Tongue (tissue), 2 donors: ENCODE data around the gene U2AF1L4. TPM values are rescaled to one million over a fixed set of nuclear protein-coding genes. Genes with fewer than 3 reads are reported as not detected.

Experiments
- DNase-seq: peaks from one replicate; pipeline ENCODE4 v3.0.0-alpha.2; 2015
- total RNA-seq: library from RNA; depleted of rRNA; stranded (reverse); fragments of >200 nt; gene quantifications from one replicate; pipeline ENCODE4 v1.2.3, GENCODE V29; 2014

U2AF1L4 gene
- total RNA-seq, 1 donor from 2014 or later = 11.3 TPM

- peak; percentile 99 for DNase-seq
Observed at GRCh38 chr19:35740423-35741202, 4.6 kb downstream of the U2AF1L4 start.

DNA sequence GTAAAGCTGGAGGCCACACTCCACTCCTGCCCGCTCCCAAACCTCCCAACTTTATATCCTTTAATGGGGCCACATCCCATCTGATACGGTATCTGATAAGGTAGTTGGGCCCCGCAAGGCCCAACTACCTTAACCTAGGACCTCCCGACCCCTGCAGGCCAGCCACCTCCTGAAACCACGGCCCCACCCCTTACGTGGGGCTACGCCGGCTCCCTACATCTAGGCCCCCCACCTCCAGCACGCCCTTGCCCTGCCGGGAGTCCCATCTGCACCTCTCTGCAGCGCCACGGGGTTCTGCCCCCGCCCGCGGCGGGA is 5.2 kb downstream of the U2AF1L4 start:
- no peak for DNase-seq

- DNase-seq = no peak
Observed at GRCh38 chr19:35739275-35740107, 5.7 kb downstream of the U2AF1L4 start.

DNA sequence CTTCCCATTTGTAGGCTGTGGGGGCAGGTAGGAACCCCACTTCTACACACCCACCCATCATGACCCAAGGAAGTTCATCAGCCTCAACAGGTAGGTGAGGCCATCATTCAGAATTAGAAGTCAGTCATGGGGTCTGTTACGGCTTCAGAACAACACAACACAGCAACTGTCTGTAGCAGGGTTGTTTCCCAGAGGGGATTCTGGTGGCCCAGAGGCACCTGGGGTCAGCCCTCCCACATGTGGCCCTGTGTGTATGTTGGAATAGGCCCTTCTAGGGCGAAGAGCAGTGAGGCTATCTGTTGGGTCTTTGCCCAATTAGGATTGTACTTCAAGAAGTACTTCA is 6.4 kb downstream of the U2AF1L4 start:
- no peak for DNase-seq

DNA sequence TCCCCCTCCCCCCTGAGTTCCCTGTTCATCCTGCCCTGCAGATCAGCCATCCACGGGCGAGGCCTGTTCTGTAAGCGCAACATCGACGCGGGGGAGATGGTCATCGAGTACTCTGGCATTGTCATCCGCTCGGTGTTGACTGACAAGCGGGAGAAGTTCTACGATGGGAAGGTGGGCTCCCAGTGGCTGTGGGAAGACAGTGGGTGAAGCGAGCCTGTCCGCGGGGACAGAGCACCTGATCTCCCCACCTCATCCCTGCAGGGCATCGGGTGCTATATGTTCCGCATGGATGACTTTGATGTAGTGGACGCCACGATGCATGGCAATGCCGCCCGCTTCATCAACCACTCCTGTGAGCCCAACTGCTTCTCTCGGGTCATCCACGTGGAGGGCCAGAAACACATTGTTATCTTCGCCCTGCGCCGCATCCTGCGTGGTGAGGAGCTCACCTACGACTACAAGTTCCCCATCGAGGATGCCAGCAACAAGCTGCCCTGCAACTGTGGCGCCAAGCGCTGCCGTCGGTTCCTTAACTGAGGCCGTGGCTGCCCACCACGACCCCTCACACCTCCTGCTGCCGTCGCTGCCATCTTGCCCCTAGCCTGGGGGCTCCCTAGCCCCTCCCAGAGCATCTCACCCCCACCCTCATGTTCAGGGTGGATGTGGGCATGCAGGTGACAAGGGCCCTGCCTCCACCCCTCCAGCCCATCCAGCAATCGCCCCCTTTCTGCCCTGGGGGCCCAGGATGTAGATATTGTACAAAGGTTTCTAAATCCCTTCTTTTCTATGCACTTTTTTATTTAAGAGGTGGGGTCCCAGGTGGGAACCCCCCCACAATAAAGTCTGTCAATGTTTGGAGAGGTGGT is 7.0 kb downstream of the U2AF1L4 start:
- DNase-seq = no peak

DNA sequence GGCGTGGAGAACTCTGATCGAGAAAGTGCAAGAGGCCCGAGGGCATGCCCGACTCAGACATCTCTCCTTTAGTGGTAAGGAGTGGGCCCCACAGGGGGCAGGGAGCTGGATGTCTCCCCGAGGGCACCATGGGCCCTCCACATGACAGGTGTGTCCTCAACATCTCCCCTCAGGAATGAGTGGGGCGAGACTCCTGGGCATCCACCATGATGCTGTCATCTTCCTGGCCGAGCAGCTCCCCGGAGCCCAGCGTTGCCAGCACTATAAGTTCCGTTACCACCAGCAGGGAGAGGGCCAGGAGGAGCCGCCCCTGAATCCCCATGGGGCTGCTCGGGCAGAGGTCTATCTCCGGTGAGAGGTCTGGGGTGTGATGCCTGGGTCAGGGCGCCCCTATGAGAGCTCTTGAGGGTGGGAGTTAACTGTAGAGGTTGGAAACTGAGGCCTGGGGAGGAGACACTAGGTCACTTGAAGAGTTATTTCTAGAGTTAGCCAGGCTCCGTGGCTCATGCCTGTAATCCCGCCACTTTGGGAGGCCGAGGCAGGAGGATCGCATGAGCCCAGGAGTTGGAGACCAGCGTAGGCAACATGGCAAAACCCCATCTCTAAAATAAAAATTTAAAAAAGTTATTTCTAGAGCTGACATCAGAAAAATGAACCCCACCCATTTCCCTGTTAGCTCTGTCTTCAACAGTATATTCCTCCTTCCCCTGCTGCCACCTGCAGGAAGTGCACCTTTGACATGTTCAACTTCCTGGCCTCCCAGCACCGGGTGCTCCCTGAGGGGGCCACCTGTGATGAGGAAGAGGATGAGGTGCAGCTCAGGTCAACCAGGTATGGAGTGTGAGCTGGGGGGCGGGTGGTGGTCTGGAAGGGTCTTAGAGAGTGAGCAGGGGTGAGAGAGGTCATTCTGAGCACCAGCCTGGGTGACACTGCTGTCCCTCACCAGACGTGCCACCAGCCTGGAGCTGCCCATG is 8.0 kb downstream of the U2AF1L4 start:
- DNase-seq = no peak

DNA sequence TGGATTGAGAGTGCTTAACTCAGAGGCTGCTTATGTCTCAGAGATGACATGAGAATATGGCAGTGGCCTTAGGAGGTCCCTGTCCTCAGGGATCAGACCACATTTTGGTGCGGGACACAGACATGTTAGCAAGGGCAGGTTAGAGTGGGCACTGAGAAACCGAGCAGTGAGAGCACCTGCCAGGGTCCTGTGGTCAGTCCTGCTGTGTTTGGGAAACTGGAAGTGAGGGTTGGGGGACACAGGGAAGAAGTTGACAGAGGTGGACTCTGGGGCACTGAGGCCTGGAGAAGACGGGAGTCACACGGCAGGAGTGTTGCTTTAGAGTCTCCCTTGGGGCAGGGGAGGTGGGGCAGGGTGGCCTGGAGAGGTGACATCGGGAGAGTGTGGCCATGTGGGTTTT is 10.3 kb downstream of the U2AF1L4 start:
- DNase-seq = no peak

DNA sequence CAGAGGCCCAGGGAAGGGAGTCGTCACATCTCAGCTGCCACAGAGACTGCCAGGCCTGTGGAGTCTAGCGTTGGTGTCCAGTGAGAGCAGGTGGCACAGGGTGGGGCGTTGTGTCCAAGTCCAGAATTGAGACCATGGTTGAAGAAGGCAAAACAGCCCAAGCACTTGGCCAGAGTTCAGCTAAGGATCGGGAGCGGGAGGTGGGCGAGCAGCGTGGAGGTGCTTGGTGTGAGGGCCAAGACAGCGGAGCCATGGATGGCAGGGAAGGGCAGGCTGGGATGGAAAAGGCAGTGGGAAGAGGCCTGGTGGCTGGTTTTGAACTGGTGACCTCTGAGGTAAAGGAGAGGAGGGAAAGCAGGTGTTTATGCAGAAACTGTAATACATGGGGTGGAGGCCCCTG is 10.9 kb downstream of the U2AF1L4 start:
- DNase-seq = no peak

- DNase-seq = no peak
Observed at GRCh38 chr19:35733180-35734125, 11.8 kb downstream of the U2AF1L4 start.

DNA sequence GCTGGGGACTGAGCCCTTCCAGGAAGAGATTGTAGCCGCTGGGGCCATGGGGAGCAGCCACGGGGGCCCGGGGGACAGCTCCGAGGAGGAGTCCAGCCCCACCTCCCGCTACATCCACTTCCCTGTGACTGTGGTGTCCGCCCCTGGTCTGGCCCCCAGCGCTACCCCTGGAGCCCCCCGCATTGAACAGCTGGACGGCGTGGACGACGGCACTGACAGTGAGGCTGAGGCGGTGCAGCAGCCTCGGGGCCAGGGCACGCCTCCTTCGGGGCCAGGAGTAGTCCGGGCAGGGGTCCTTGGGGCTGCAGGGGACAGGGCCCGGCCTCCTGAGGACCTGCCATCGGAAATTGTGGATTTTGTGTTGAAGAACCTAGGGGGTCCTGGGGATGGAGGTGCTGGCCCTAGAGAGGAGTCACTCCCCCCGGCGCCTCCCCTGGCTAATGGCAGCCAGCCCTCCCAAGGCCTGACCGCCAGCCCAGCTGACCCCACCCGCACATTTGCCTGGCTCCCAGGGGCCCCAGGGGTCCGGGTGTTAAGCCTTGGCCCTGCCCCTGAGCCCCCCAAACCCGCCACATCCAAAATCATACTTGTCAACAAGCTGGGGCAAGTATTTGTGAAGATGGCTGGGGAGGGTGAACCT is 12.6 kb downstream of the U2AF1L4 start:
- no peak for DNase-seq

- no peak for DNase-seq
Observed at GRCh38 chr19:35731779-35732405, 13.3 kb downstream of the U2AF1L4 start.

- no peak for DNase-seq
Observed at GRCh38 chr19:35731353-35731752, 13.9 kb downstream of the U2AF1L4 start.

DNA sequence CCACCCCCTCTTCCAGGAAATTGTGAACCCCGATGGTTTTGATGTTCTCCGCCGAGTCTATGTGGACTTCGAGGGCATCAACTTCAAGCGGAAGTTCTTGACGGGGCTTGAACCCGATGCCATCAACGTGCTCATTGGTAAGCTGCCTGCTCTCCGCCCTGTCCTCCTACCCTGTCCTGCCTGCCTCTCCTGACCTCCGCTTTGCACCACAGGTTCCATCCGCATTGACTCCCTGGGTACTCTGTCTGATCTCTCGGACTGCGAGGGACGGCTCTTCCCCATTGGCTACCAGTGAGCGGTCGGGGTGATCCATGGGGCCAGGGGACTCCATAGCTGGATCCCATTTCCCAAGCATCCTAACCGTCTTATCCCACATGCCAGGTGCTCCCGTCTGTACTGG is 14.9 kb downstream of the U2AF1L4 start:
- DNase-seq = no peak

DNA sequence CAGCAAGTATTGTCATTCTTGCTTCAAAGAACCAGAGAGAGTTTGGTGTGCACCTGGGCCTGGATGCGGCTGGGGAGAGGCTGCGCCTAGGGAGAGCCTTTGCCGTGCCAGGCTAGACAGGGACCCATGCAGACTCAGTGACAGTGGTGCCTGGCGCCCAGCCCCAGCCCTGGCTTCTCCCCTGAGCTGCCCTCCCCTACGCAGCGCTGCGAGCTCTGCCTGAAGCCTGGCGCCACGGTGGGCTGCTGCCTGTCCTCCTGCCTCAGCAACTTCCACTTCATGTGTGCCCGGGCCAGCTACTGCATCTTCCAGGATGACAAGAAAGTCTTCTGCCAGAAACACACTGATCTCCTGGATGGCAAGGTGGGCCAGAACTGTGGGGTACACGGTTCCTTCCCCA is 15.5 kb downstream of the U2AF1L4 start:
- no peak for DNase-seq

- no peak for DNase-seq
Observed at GRCh38 chr19:35729021-35729420, 16.2 kb downstream of the U2AF1L4 start.

DNA sequence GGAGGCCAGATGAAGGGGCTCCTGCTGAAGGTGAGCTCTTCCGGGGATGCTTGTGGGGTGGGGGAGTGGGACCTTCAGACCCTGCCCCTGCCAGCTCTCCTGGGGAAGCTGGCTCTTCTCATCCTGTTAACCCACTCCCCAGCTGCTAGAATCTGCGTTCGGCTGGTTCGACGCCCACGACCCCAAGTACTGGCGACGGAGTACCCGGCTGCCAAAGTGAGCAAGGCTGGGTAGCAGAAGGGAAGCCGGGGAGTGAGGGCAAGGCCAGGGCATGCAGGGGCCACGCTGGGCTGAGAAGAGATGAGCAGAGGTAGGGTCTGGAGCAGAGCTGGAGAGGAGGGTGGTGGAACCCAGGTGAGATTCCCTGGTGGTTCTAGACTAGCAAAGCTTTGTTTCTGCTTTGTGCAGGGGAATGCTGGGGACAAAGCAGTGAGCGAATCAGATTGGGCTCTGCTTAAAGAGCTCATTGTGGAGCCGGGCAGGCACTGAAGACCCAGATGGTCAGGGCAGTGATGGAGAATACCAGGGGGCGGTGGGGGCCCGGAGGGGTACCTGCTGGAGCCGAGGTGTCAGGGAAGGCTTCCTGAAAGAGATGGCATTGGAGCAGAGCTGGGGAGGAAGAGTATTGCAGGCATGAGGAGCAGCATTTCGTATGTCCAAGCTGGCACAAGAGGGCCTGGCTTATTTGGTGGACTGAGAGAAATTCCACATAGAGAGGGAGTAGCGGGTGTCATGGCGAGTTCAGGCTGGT is 17.1 kb downstream of the U2AF1L4 start:
- DNase-seq = no peak

- no peak for DNase-seq
Observed at GRCh38 chr19:35727053-35727955, 17.9 kb downstream of the U2AF1L4 start.
